H1 (cell line): ENCODE measurements around the gene RBM26. TPM values are rescaled to one million over a fixed set of nuclear protein-coding genes. Genes with fewer than 3 reads are reported as not detected.

Experiments used
- CBX8 ChIP-seq: fragments of 300-800, 300-1000 bp; sonication (generic); IDR thresholded peaks from 2 replicates; pipeline ENCODE4 v1.7.1; 2016; ENCODE audit warnings: low read depth, low read length, borderline replicate concordance
- CHD7 ChIP-seq: fragments of 300-600 bp; sonication (generic); IDR thresholded peaks from 2 replicates; pipeline ENCODE4 v1.7.1; 2012; ENCODE audit warnings: low read length, moderate library complexity, mild to moderate bottlenecking, inconsistent platforms; ENCODE audit not compliant: insufficient replicate concordance
- GABPA ChIP-seq: IDR thresholded peaks from 2 replicates; pipeline ENCODE4 v1.6.1; 2011; ENCODE audit warnings: mild to moderate bottlenecking, low read length, moderate library complexity, borderline replicate concordance; ENCODE audit not compliant: insufficient read depth
- GTF2F1 ChIP-seq: IDR thresholded peaks from 2 replicates; pipeline ENCODE4 v1.6.1; 2012; ENCODE audit warnings: low read depth, low read length, improper control_type of control experiment, borderline replicate concordance
- POLR2AphosphoS5 ChIP-seq: IDR thresholded peaks from 2 replicates; pipeline ENCODE4 v1.6.1; 2011; ENCODE audit warnings: low read depth, low read length
- SIRT6 ChIP-seq: IDR thresholded peaks from one replicate; pipeline ENCODE4 v1.7.1; 2012; ENCODE audit warnings: low read length, inconsistent platforms
- TCF12 ChIP-seq: IDR thresholded peaks from 2 replicates; pipeline ENCODE4 v1.6.1; 2011; ENCODE audit warnings: low read depth, mild to moderate bottlenecking, low read length
- polyA plus RNA-seq, 7 experiments: library from polyadenylated mRNA; depleted of rRNA in 3 of 7; stranded (reverse) in 5 of 7; unstranded in 2 of 7; fragments of >200 nt in 5 of 7; fragments of 200-250 nt in 2 of 7; gene quantifications; 1 replicate in 5 of 7; 2 replicates in 1 of 7; 4 replicates in 1 of 7; pipeline versions ENCODE4 v1.2.1 to v1.2.3, GENCODE V29; 2011 to 2013; ENCODE audit warnings: missing spikeins in 2 of 7, mixed read lengths in 2 of 7
- total RNA-seq: library from RNA; stranded (reverse); fragmentation: NEBNext Ultra II Directional; extraction: Animal tissue kit (Norgen Biotek cat#: 25700); gene quantifications from 2 replicates; pipeline ENCODE4 v1.2.1, GENCODE V29; 2021

RBM26 gene
- total and polyA plus RNA-seq, 2 of the 8 experiments (the other 6 are each of a cell fraction or from before 2014, with no cell fraction given): 20.3 to 65.5 TPM

DNA sequence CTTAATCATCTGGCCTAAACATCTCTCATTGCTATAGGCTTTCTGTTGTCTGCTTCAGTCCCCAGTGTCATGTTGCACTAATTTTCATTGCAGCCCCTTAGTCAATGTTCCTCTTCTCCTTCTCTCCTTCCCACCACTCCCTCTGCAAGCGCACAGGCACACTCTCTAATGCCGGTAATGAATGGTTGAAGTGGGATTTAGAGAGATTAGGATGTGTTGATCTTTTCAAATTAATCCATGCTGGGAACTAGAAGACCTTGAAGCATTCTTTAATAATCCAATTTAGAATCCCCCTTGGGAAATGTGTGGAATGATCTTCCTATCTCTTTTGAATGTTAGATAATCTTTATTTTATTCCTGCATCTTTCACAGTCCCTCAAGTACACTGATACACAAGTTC lies 41.7 kb upstream of the RBM26 start (continued):
- no peak for TF ChIP-seq CHD7
- TF ChIP-seq SIRT6: no peak
- TF ChIP-seq CBX8: no peak
- TF ChIP-seq GABPA: no peak
- TF ChIP-seq GTF2F1: no peak
- TF ChIP-seq POLR2AphosphoS5: no peak
- no peak for TF ChIP-seq TCF12
